Measurements from ENCODE around the gene INSIG1.

The INSIG1 gene

GRCh38 chr7:155340721-155341120 lies 43.0 kb downstream of the INSIG1 start:
- Histone ChIP-seq H3K27ac (no peak overlapping the region), H3K4me1 (peaks cover 0 to 11% (median 9%) of the 10 kb centered on the region in 4 donors), H3K36me3 (no peaks in the 10 kb centered on the region), H3K9me3 (no peaks in the 10 kb centered on the region), H3K4me3 (no peak overlapping the region), H3K27me3 (peaks cover 0 to 43% of the 10 kb centered on the region in 2 donors)
- TF ChIP-seq, protein P1, sequence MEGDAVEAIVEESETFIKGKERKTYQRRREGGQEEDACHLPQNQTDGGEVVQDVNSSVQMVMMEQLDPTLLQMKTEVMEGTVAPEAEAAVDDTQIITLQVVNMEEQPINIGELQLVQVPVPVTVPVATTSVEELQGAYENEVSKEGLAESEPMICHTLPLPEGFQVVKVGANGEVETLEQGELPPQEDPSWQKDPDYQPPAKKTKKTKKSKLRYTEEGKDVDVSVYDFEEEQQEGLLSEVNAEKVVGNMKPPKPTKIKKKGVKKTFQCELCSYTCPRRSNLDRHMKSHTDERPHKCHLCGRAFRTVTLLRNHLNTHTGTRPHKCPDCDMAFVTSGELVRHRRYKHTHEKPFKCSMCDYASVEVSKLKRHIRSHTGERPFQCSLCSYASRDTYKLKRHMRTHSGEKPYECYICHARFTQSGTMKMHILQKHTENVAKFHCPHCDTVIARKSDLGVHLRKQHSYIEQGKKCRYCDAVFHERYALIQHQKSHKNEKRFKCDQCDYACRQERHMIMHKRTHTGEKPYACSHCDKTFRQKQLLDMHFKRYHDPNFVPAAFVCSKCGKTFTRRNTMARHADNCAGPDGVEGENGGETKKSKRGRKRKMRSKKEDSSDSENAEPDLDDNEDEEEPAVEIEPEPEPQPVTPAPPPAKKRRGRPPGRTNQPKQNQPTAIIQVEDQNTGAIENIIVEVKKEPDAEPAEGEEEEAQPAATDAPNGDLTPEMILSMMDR (IDR thresholded peaks at IDR 0.05): no peak
- DNase-seq: no peak
- intact Hi-C loops (cut with DNase I; ENCODE audit: low total_unique reads): loop anchor here (5.0 kb wide), 1 partner anchor 413 kb away; no protein-coding TSS in a partner anchor

GRCh38 chr7:155341463-155341983 lies 43.8 kb downstream of the INSIG1 start:
- H3K4me3 ChIP-seq: no peak overlapping the region
- peaks cover 0 to 11% (median 9%) of the 10 kb centered on the region in 4 donors for H3K4me1 ChIP-seq
- no peak overlapping the region for H3K27ac ChIP-seq
- intact Hi-C loops (cut with DNase I; ENCODE audit: low total_unique reads): loop anchor here (5.0 kb wide), 1 partner anchor 414 kb away; no protein-coding TSS in a partner anchor
- no peaks in the 10 kb centered on the region for H3K9me3 ChIP-seq
- TF ChIP-seq, protein P1 (IDR thresholded peaks at IDR 0.05): no peak
- no peaks in the 10 kb centered on the region for H3K36me3 ChIP-seq
- H3K27me3 ChIP-seq: peaks cover 0 to 47% of the 10 kb centered on the region in 2 donors
- no peak for DNase-seq

- Histone ChIP-seq H3K36me3 (no peaks in the 10 kb centered on the region), H3K9me3 (no peaks in the 10 kb centered on the region), H3K27ac (no peak overlapping the region), H3K4me3 (no peak overlapping the region), H3K27me3 (peaks cover 0 to 40% of the 10 kb centered on the region in 2 donors), H3K4me1 (peaks cover 0 to 11% (median 9%) of the 10 kb centered on the region in 4 donors)
- intact Hi-C loops (cut with DNase I; ENCODE audit: low total_unique reads): loop anchor here (5.0 kb wide), 1 partner anchor 415 kb away; no protein-coding TSS in a partner anchor
- TF ChIP-seq, protein P1 (IDR thresholded peaks at IDR 0.05): no peak
- DNase-seq: no peak
Observed at GRCh38 chr7:155342313-155342712, 44.6 kb downstream of the INSIG1 start.

GRCh38 chr7:155343150-155343549 lies 45.5 kb downstream of the INSIG1 start:
- intact Hi-C loops (cut with DNase I; ENCODE audit: low total_unique reads): loop anchor here (5.0 kb wide), 1 partner anchor 416 kb away; no protein-coding TSS in a partner anchor
- H3K4me3 ChIP-seq: no peak overlapping the region
- no peak overlapping the region for H3K27ac ChIP-seq
- TF ChIP-seq, protein P1 (IDR thresholded peaks at IDR 0.05): no peak
- H3K4me1 ChIP-seq: peaks cover 0 to 11% (median 9%) of the 10 kb centered on the region in 4 donors
- peaks cover 0 to 34% of the 10 kb centered on the region in 2 donors for H3K27me3 ChIP-seq
- no peak for DNase-seq
- H3K9me3 ChIP-seq: no peaks in the 10 kb centered on the region
- H3K36me3 ChIP-seq: no peaks in the 10 kb centered on the region

GRCh38 chr7:155343661-155344121 lies 46.0 kb downstream of the INSIG1 start:
- TF ChIP-seq, protein P1 (IDR thresholded peaks at IDR 0.05): no peak
- Histone ChIP-seq H3K36me3 (no peaks in the 10 kb centered on the region), H3K9me3 (no peaks in the 10 kb centered on the region), H3K27me3 (peaks cover 0 to 35% of the 10 kb centered on the region in 2 donors), H3K27ac (no peak overlapping the region), H3K4me3 (no peak overlapping the region), H3K4me1 (peaks cover 0 to 11% (median 9%) of the 10 kb centered on the region in 4 donors)
- no peak for DNase-seq
- intact Hi-C loops (cut with DNase I; ENCODE audit: low total_unique reads): loop anchor here (2.0 to 5.0 kb wide), 2 partner anchors 153 to 416 kb away; no protein-coding TSS in a partner anchor
